Measurements from ENCODE around the gene MCC.

GRCh38 chr5:113102121-113102531, 386.1 kb downstream of the MCC start:
- TF ChIP-seq CSDC2 (CRISPR knock-in tag; IDR thresholded peaks at IDR 0.05) = no peak
- TF ChIP-seq ZFP3 (CRISPR knock-in tag; IDR thresholded peaks at IDR 0.05) = no peak
- no peak for TF ChIP-seq RARB (CRISPR knock-in tag; IDR thresholded peaks at IDR 0.05)
- TF ChIP-seq GLIS3 (CRISPR knock-in tag; IDR thresholded peaks at IDR 0.05) = no peak
- no peak for TF ChIP-seq ZNF565 (CRISPR knock-in tag; conservative IDR thresholded peaks at IDR 0.05; ENCODE audit: low read depth)
- no peak for TF ChIP-seq TSHZ2 (CRISPR knock-in tag; IDR thresholded peaks at IDR 0.05)
- no peak for TF ChIP-seq ARNTL (CRISPR knock-in tag; IDR thresholded peaks at IDR 0.05; ENCODE audit: borderline replicate concordance, low read depth)
- no peak for TF ChIP-seq ZFP30 (CRISPR knock-in tag; IDR thresholded peaks at IDR 0.05)
- TF ChIP-seq BACH2 (CRISPR knock-in tag; IDR thresholded peaks at IDR 0.05; ENCODE audit: borderline replicate concordance) = no peak
- no peak for TF ChIP-seq ESRRG (CRISPR knock-in tag; IDR thresholded peaks at IDR 0.05)
